ENCODE measurements around the gene PLEKHA6.
A peak's percentile ranks its signal among the peaks of the same experiment; 100 is the strongest.

The PLEKHA6 gene

GRCh38 chr1:204362984-204363334 lies 3.2 kb upstream of the PLEKHA6 start:
- no peak for TF ChIP-seq CTCF (IDR thresholded peaks at IDR 0.05)
- H3K4me3 ChIP-seq, result peak overlapping the region; percentile 69
- H3K27ac ChIP-seq, result peak overlapping the region in 1 of 2 donors; percentile 6
- DNase-seq (ENCODE audit: low spot score), result no peak

GRCh38 chr1:204361781-204362180 lies 2.1 kb upstream of the PLEKHA6 start:
- Histone ChIP-seq H3K4me3 (no peak overlapping the region), H3K27ac (no peak overlapping the region)
- DNase-seq (ENCODE audit: low spot score), result no peak
- no peak for TF ChIP-seq CTCF (IDR thresholded peaks at IDR 0.05)

GRCh38 chr1:204361341-204361771 lies 1.6 kb upstream of the PLEKHA6 start:
- TF ChIP-seq CTCF (IDR thresholded peaks at IDR 0.05), result no peak
- Histone ChIP-seq H3K27ac (no peak overlapping the region), H3K4me3 (no peak overlapping the region)
- no peak for DNase-seq (ENCODE audit: low spot score)

- Histone ChIP-seq H3K4me3 (no peak overlapping the region), H3K27ac (no peak overlapping the region)
- DNase-seq (ENCODE audit: low spot score), result no peak
- no peak for TF ChIP-seq CTCF (IDR thresholded peaks at IDR 0.05)
These were observed 585 bp upstream of the PLEKHA6 start for GRCh38 chr1:204360314-204360713.

GRCh38 chr1:204359131-204359473 lies 627 bp downstream of the PLEKHA6 start:
- no peak for TF ChIP-seq CTCF (IDR thresholded peaks at IDR 0.05)
- Histone ChIP-seq H3K4me3 (no peak overlapping the region), H3K27ac (no peak overlapping the region)
- DNase-seq (ENCODE audit: low spot score), result no peak

GRCh38 chr1:204358605-204359004 lies 1.1 kb downstream of the PLEKHA6 start:
- TF ChIP-seq CTCF (IDR thresholded peaks at IDR 0.05), result no peak
- Histone ChIP-seq H3K4me3 (no peak overlapping the region), H3K27ac (no peak overlapping the region)
- DNase-seq (ENCODE audit: low spot score), result no peak

GRCh38 chr1:204357551-204358490 lies 1.9 kb downstream of the PLEKHA6 start:
- Histone ChIP-seq H3K27ac (no peak overlapping the region), H3K4me3 (no peak overlapping the region)
- no peak for DNase-seq (ENCODE audit: low spot score)
- TF ChIP-seq CTCF (IDR thresholded peaks at IDR 0.05), result no peak
